GM21723 (cell line): ENCODE data around the gene TUBB2B.

Source experiments
- ATAC-seq: cut with Tn5 transposase; IDR thresholded peaks from one replicate; pipeline ENCODE4 v1.9.1; 2021; ENCODE audit warnings: mild to moderate bottlenecking, moderate library complexity; ENCODE audit not compliant: unreplicated experiment

Gene TUBB2B

GRCh38 chr6:3227363-3228045 lies at the start of gene TUBB2B:
TUBB2B (minus strand) TSS chr6:3227653; CDS start chr6:3227543, 110 bp downstream.
- ATAC-seq: no peak

GRCh38 chr6:3277251-3277650 lies 49.8 kb upstream of the TUBB2B start:
- ATAC-seq: no peak

GRCh38 chr6:3276174-3277167 lies 49.0 kb upstream of the TUBB2B start:
- ATAC-seq: no peak

DNA sequence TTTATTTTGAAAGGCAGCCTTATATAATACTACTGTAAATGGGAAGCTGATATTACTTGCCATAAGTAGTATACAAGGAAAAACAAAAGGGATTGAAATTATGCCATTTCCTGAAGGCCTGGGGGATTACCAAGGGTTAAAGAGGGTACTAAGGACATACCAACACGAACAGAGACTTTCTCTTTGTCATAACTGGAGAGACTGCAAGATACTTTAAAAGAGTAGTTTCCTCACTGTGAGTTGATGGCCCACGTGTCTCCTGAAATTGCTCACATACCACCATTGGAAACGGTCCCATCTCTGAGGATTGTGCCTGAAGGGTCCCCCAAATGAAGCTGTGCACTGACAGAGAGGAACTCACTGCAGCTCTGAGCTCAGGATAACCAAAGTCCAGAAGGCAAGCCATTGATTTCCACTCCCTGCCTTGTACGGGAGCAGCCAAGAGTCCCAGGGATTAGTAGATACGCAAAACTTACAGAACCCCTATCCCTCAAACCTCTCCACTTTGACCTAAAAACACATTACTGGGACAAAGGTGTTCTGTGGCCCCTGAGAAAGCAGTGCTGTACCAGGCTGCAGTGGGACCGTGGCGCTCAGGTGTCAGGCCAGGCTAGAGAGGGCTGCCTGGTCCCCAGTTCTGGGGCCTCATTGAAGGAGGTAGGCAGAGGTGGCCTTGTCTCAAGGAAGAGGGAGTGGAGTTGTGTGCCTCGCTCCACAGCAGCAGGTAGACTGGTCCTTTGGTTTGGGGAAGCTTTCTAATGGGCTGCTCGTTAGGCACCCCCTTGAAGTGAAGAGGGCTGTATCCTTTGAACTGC lies 46.5 kb upstream of the TUBB2B start:
- no peak for ATAC-seq

- no peak for ATAC-seq
Observed at GRCh38 chr6:3272911-3273547, 45.6 kb upstream of the TUBB2B start.

- ATAC-seq: no peak
Observed at GRCh38 chr6:3271756-3272155, 44.3 kb upstream of the TUBB2B start.

DNA sequence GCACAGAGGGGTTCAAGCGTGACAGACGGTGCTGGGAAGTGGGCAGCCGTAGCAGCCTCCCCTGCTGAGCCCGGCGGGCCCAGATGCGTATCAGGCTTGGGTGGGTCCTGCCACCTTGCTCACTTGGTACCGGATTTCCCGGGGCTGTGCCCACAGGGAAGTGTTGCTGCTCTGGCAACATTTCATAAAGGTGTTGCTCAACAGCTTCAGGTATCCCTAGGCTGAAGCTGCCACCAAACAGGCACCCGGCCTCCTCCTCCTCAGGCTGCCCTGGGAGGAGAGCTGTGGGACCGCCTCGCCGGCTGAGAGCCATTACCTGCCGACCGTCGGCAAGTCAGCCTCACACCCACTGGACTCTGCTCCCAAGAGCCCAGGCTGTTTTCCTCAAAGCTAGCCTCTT lies 42.8 kb upstream of the TUBB2B start:
- no peak for ATAC-seq

DNA sequence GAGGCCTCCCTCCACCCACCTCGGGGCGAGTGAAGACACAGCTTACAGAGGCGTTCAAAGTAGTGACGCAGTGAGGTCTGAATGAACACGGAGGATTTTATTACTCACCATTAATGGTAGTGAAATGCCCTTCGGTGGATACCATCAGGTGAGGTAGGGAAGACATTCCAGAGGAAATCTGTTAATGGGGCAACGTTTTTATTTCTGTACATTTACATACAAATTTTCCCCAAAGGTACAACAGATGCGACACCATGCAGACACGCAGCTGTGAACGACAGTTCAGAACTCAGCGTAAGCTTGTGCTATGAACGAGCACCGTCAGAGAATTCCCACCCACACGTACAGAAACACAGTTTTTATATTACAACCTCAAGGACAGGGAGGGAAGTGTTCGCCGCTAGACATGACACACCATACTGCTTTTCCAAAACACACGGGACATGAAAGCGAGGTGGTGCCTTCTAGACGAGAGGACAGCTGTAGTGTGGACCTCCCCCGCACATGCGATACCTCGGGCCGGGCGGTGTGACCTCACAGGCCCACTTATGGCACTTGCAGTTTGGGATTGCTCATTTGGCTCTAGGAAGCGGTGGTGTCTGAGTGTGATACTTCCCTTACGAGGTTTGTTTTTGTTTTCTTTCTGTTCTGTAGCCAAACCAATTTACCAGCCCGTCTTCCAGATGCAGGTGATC lies 42.0 kb upstream of the TUBB2B start:
- no peak for ATAC-seq

DNA sequence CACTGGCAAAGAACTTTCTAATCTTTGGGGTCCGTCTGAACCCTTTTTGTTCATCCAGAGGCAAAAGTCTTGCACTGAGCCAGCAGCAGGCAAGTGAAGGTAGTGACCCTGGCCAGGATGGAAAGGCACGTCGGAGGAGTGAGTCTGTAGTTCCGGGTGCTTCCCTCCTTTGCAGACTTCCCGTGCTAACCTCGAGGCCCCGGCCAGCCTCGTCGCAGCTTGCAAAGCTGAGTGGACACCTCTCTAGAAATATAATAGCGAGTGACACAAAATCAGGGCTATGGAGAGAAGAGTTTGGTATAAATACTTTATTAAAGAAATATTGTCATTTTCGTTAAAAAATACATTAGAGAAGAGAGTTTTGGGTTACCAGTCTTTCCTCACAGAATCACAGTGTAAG lies 41.2 kb upstream of the TUBB2B start:
- ATAC-seq: no peak

DNA sequence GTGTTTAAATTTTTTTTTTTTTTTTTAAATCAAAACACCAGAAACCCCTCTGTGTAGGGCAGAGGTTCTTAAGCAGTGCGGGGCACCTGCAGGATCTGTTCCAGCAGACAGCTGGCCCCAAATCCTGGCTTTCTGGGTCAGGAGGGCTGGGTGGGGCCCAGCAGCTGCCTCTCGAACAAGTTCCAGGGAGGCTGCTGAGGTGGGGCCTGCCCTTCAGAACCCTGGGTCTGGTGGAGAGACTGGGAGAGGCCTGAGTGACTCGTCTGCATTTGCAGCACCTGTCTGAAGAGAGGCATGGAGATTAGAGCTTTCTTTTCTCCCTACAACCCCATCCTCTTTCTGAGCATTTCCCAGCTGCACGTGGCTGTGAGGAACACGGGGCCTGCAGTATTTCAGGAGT lies 39.7 kb upstream of the TUBB2B start:
- ATAC-seq: no peak

GRCh38 chr6:3266170-3266569 lies 38.7 kb upstream of the TUBB2B start:
- ATAC-seq: no peak

DNA sequence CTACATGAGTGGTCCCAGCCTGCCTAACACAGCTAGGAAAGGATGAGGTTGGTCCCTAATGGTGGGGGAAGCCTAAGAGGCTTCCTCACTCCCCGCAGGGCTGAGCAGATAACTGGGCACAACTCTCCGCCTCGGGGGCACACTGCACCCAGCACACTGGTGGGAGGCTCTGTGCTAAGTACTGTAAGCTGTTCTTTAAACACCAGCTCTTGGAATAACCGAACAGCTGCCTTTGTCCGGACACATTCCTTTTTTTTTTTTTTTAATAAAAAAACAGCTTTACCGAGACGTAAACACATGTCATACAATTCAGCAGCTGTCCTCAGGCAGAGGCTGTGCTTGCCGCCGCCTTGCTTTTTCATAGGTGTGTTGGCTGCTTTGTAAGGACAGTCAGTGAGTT lies 38.2 kb upstream of the TUBB2B start:
- no peak for ATAC-seq

DNA sequence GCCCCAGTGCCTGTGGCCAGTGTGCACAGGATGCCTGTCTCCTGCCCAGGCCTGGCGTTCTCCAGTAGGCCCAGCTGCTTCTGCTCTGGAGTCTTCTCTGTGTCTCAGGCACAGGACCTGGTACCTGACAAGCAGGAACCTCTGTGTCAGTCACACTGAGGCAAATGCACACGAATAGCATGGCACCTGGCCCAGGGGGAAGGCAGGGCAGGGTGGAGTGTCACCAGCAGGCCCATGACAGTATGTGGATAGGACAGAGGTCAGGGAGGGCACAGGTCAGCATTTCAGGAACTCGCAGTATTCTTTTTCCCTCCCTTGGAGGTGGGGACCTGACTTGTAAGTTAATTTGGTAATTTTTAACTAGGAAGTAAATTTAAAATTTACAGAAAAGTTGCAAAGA lies 36.9 kb upstream of the TUBB2B start:
- no peak for ATAC-seq

- ATAC-seq: no peak
Observed at GRCh38 chr6:3263096-3263495, 35.6 kb upstream of the TUBB2B start.

GRCh38 chr6:3261921-3262320 lies 34.5 kb upstream of the TUBB2B start:
- ATAC-seq: no peak

- ATAC-seq: no peak
Observed at GRCh38 chr6:3261518-3261820, 34.0 kb upstream of the TUBB2B start.

DNA sequence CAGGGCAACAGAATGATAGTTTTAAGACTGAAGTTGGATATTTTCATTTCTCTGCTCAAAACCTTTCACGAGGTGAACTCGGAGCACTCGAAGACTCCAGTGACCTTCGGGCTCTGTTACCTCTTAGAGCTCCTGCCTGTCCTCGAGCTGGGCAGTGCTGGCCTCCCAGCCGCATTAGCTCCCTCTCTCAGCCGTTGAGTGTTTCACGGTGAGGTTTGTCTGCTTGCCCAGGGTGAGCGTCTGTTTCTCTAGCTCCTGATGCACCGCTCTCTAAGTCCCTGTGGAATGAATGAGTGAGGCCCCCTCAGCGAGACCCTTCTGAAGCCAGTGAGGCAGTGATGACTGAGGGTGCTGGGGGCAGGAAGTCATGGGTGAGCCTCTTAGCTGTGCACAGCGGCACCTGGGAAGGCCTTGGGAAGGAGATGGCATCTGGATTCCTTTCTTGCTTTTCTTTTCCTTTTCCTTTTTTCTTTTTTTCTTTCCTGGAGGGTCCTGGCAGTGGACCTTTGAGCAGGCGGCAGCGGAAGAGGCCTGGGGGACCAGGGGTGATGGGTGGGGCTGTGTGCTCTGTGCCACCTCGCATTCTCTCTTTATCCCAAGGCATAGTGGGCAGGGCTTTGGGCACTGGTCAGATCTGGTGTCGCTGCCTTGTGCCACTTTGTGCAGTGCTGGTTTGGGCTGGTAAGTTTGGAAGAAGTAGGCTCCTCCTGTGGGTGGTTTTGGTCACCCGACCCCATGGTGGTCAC lies 33.5 kb upstream of the TUBB2B start:
- no peak for ATAC-seq

GRCh38 chr6:3260296-3260695 lies 32.8 kb upstream of the TUBB2B start:
- no peak for ATAC-seq

GRCh38 chr6:3259491-3259958 lies 32.1 kb upstream of the TUBB2B start:
- ATAC-seq: peak; percentile 35
